ENCODE measurements around the gene PIK3C3. TPM values are rescaled to one million over a fixed set of nuclear protein-coding genes. Genes with fewer than 3 reads are reported as not detected.
"Not testable (repeated sequence)": the region's sequence is repeated elsewhere in the genome, so short reads cannot be mapped to it uniquely, and the experiment has no call there.

PIK3C3 gene
- polyA plus RNA-seq, 1 donor from 2014 or later, result 31.2 TPM

DNA sequence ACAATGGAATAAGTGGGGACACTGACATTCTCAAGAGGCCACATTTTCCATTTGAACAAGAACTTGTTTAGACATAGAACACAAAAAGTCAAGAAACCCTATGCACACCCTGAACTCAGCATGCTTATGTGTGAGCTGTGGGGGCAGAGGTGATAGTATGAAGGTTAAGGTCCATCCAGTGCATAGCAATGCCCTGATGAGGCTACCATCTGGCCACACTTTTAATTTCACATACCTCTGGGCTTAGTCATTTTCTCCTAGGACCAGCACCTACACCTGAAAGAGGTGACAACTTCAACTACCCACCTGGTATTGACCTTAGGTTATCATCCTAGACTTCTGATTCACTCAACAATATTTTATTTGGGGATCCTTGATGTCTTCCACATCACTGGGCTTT lies 139.8 kb downstream of the PIK3C3 start:
- no peaks in the 10 kb centered on the region for H3K4me1 Mint-ChIP-seq
- peaks cover 5% of the 10 kb centered on the region for H3K36me3 Mint-ChIP-seq
- H3K27me3 Mint-ChIP-seq, result no peaks in the 10 kb centered on the region
- peaks cover 0 to 1% (median 0%) of the 10 kb centered on the region in 3 donors for H3K9me3 Mint-ChIP-seq
- no peak overlapping the region for H3K27ac Mint-ChIP-seq
- no peak overlapping the region for H3K4me3 Mint-ChIP-seq

DNA sequence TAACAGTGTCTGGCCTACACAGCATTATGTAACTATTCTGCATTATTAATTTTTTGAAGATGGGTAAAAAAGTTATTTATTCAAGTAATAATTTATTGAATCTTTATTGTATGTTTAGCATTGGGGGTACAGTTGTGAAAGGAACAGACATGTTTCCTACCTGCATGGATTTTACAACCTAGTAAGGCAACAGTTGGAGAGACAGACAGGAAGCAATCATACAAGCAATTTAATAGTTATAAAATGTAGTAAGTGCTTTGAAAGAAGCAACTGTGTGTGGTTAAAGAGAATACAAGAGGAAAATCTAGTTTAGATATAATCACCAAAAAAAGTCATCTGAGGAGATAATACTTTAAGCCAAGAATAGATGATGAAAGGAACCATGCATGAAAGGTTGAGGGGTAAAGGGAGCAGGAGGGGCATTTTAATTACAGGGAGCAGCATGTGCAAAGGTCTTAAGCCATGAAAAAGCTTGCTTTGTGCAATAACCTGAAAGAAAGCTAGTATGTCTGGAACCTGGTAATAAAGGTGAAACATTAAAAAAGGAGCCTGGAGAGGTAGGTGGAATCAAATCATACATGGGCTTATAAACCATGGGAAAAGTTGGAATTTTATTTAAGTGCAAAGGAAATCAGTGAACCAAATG lies 140.8 kb downstream of the PIK3C3 start:
- Mint-ChIP-seq H3K4me1 (no peaks in the 10 kb centered on the region), H3K4me3 (no peak overlapping the region), H3K36me3 (peaks cover 5% of the 10 kb centered on the region), H3K27ac (no peak overlapping the region), H3K9me3 (peaks cover 0 to 1% (median 0%) of the 10 kb centered on the region in 3 donors), H3K27me3 (no peaks in the 10 kb centered on the region)

DNA sequence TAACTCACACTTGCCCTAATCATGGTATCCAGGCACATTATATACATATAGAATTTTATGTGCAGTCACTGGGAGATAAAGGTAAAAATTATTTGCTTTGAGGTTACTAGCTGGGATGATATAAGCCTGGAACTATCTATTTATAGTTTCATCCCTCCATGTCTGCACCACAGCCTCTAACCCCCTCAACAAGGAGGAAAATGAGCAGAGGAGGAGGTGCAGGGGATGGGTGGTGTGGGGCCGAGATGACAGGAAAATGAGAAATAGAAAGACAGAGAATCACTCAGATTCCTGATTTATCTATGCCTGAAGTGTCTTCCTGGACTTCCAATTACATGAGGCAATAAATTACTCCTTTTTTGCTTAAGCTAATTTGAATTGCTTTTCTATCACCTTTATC lies 145.2 kb downstream of the PIK3C3 start:
- no peak overlapping the region for H3K27ac Mint-ChIP-seq
- H3K9me3 Mint-ChIP-seq, result peaks cover 0 to 3% (median 0%) of the 10 kb centered on the region in 3 donors
- peaks cover 4% of the 10 kb centered on the region for H3K36me3 Mint-ChIP-seq
- no peaks in the 10 kb centered on the region for H3K27me3 Mint-ChIP-seq
- no peak overlapping the region for H3K4me3 Mint-ChIP-seq
- H3K4me1 Mint-ChIP-seq, result no peaks in the 10 kb centered on the region

DNA sequence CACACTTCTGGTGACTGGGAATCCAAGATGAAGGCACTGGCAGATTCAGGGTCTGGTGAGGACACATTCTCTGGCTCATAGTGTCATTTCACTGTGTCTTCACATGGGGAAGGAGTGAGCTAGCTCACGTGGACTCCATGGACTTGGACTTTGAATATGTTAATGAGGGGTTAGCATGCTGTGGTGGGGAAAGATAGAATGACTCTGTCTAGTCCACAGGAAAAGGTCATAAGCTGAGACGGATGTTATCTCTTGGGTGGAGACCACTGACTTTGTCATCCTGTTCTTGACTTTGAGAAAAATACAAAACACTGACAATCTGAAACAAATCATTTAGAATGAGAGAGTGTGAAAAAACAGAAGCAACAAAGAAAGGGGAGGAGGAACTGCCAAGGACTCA lies 145.9 kb downstream of the PIK3C3 start:
- Mint-ChIP-seq H3K4me1 (no peaks in the 10 kb centered on the region), H3K36me3 (peaks cover 3% of the 10 kb centered on the region), H3K4me3 (no peak overlapping the region), H3K27ac (no peak overlapping the region), H3K9me3 (peaks cover 0 to 3% (median 0%) of the 10 kb centered on the region in 3 donors), H3K27me3 (no peaks in the 10 kb centered on the region)

DNA sequence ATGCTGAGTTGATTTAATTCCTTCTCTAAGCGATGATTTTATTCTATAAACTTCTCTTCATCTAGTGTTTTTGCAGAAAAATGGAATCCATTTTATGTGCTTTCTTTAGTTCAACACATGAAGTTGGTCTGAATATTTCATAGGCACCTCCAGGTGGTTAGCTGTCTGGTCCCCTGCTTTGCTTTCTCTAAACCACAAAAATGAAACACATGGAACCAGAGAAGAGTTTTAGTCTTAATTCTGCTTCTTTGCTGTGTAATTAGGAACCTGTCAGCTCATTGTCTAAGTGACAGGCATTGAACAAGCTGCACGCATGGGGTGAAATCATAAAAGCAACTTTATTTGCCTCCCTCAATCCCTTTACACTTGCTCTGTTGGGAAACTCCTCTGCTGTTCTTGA lies 150.4 kb downstream of the PIK3C3 start:
- Mint-ChIP-seq H3K27me3 (no peaks in the 10 kb centered on the region), H3K9me3 (peaks cover 0 to 3% (median 0%) of the 10 kb centered on the region in 3 donors)

DNA sequence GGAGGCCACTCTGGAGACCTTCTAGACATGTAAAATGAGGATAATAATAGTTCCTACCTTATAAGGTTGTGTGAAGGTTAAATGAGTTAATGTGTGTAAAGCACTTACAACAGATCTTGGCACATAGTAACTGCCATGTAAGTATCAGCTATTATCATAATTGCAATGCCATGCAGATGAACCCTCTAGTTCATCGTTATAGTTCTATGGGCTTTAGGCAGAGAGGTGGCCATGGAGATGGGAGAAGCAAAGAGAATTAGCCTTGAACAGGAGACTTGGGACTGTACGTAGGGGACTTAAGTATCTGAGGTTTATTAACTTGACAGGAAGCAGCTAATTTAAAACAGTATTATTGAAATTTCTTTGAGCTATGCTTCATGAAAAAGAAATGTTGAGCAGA lies 151.8 kb downstream of the PIK3C3 start:
- H3K27ac Mint-ChIP-seq, result no peak overlapping the region
- peaks cover 0 to 2% (median 0%) of the 10 kb centered on the region in 3 donors for H3K9me3 Mint-ChIP-seq
- no peak overlapping the region for H3K4me3 Mint-ChIP-seq
- H3K27me3 Mint-ChIP-seq, result no peaks in the 10 kb centered on the region
- no peaks in the 10 kb centered on the region for H3K4me1 Mint-ChIP-seq
- H3K36me3 Mint-ChIP-seq, result peaks cover 5% of the 10 kb centered on the region

More for the DNA sequence above, 150.4 kb downstream of the PIK3C3 start:
- Mint-ChIP-seq H3K36me3 (peaks cover 5% of the 10 kb centered on the region), H3K4me1 (no peaks in the 10 kb centered on the region), H3K4me3 (no peak overlapping the region), H3K27ac (no peak overlapping the region)

DNA sequence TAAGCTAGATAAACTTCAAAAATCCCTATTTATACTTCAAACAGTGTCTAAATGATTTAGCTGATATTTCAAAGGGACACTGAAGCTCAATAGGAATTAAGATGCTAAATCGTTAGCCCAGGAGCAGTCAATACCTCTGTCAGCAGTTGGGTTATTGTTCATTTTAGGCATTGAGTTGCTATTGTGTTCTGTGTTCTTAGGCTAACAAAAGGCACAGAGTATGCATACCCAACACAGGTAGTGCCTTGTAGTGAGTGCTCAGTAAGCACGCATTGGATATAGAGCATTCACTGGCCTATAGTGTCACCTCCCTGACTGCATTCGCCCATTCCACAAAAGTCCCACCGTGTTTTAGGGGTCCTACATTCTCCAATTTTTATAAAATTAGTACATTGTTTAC lies 152.3 kb downstream of the PIK3C3 start:
- Mint-ChIP-seq H3K27ac (no peak overlapping the region), H3K4me1 (no peaks in the 10 kb centered on the region), H3K36me3 (peaks cover 5% of the 10 kb centered on the region), H3K4me3 (no peak overlapping the region), H3K9me3 (peaks cover 0 to 2% (median 0%) of the 10 kb centered on the region in 3 donors), H3K27me3 (no peaks in the 10 kb centered on the region)

DNA sequence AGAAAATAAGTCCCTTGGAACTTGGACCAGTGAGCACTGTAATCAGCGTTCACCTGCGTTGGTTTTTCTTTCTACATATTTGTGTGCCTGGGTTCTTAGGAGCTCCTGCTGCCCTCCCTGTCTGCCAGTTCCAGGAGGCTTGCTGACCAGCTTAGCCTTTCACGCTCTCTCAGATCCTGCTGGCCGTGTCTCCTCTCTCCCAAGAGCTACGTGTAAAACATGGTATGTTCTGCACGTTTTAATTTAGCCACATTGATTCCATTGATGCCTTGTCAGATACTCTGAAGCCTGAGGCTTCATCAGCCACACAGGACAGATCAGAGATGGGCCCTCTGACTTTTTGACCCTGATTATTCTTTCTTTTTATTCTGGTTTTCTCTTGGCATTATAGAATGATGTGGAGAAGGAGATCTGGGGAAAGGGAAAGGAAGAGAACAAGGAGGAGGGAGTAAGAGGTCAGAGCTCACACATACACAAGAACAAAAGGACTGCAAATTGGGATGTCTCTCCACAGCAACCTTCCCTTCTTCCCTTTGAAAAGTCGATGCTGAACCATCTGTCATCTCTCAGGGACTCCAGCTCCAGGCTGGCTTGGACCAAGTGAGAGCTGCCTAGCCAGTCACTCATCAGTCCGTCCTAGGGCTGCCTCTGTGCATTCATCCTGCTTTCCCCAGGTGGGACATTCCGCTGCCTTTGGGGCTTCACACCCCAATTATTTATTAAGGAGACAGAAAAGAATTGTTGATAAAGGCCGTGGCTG lies 152.8 kb downstream of the PIK3C3 start:
- no peak overlapping the region for H3K27ac Mint-ChIP-seq
- H3K9me3 Mint-ChIP-seq, result peaks cover 0 to 2% (median 0%) of the 10 kb centered on the region in 3 donors
- no peak overlapping the region for H3K4me3 Mint-ChIP-seq
- H3K36me3 Mint-ChIP-seq, result peaks cover 5% of the 10 kb centered on the region
- no peaks in the 10 kb centered on the region for H3K27me3 Mint-ChIP-seq
- H3K4me1 Mint-ChIP-seq, result no peaks in the 10 kb centered on the region

DNA sequence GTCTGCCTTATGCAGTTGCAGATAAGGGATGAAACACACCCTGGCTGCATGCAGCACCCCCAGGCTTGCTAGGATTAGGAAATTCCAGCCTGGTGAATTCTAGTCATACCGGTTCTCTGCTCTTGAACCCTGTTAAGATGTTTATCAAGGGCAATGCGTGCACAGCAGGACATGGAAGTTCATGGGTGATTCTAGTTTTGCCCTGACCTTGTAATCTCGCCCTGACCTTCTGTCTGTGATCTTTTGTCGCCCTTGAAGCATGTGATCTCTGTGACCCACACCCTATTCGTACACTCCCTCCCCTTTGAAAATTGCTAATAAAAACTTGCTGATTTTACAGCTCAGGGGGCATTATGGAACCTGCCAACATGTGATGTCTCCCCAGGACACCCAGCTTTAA lies 157.1 kb downstream of the PIK3C3 start:
- not testable (repeated sequence) for H3K27ac Mint-ChIP-seq, H3K4me3 Mint-ChIP-seq, H3K36me3 Mint-ChIP-seq, H3K27me3 Mint-ChIP-seq, H3K9me3 Mint-ChIP-seq
- peaks cover 2 to 11% (median 11%) of the 10 kb centered on the region in 3 donors for H3K4me1 Mint-ChIP-seq

DNA sequence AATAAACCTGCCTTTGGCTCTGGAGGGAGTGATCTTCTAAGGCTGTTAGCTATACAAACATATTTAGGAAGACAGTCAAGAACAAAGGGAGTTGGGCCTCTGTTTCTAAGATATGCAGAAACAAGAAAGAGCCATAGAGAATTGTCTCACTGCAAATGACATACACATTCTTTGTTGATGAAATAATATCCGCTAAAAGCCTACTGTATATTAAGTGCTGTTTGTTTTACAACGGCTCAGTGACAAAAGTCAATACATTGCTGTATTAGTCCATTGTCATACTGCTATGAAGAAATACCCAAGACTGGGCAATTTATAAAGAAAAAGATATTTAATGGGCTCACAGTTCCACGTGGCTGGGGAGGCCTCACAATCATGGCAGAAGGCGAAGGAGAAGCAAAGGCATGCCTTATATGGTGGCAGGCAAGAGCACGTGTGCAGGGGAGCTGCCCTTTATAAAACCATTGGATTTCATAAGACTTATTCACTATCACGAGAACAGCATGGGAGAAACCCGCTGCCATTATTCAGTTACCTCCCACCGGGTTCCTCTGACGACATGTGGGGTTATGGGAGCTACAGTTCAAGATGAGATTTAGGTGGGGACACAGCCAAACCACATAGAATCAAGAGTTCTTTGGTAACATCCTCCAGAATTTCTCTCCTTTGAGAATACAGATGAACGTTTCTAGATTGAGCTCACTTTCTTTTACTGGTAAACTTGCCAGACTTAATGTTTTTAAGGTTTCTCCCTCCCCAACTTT lies 157.8 kb downstream of the PIK3C3 start:
- H3K27ac Mint-ChIP-seq, result no peak overlapping the region
- H3K4me3 Mint-ChIP-seq, result no peak overlapping the region
- H3K27me3 Mint-ChIP-seq, result no peaks in the 10 kb centered on the region
- H3K9me3 Mint-ChIP-seq, result no peaks in the 10 kb centered on the region
- H3K4me1 Mint-ChIP-seq, result peaks cover 2 to 11% (median 11%) of the 10 kb centered on the region in 3 donors
- peaks cover 2% of the 10 kb centered on the region for H3K36me3 Mint-ChIP-seq

DNA sequence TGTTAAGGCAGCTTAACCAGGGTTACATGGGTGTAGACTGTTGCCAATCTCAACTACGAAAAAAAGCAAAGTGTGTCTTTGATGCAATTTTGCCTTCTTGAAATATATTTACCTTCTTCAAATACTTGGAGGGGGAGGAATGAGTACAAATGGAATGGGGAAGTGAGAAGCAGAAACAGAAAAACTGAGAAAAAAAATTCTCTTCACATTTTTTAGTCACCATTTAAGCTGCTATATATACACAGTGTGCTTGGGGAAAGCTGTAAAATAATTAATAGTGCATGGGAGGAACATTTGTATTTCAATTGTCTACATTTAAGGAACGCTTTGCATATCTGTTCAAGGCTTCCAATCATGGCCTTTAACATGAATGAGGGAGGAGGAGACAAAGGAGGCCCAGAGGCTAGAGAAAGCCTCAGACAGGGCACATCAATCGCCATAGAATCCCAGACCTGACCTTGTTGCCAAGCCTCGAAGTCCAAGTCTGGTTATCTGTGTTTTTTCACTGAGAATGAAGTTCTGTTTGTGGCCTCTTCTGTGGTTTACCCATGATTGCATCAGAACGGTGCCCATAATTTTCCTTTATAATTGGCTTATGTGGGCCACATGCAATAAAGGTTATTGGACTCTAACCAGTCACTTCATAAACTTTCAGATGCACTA lies 158.6 kb downstream of the PIK3C3 start:
- no peaks in the 10 kb centered on the region for H3K36me3 Mint-ChIP-seq
- H3K27me3 Mint-ChIP-seq, result peaks cover 2% of the 10 kb centered on the region
- H3K4me3 Mint-ChIP-seq, result peak overlapping the region in 1 of 4 donors; percentile 60
- H3K9me3 Mint-ChIP-seq, result peaks cover 0 to 1% (median 0%) of the 10 kb centered on the region in 3 donors
- H3K4me1 Mint-ChIP-seq, result peaks cover 2 to 11% (median 11%) of the 10 kb centered on the region in 3 donors
- H3K27ac Mint-ChIP-seq, result no peak overlapping the region

DNA sequence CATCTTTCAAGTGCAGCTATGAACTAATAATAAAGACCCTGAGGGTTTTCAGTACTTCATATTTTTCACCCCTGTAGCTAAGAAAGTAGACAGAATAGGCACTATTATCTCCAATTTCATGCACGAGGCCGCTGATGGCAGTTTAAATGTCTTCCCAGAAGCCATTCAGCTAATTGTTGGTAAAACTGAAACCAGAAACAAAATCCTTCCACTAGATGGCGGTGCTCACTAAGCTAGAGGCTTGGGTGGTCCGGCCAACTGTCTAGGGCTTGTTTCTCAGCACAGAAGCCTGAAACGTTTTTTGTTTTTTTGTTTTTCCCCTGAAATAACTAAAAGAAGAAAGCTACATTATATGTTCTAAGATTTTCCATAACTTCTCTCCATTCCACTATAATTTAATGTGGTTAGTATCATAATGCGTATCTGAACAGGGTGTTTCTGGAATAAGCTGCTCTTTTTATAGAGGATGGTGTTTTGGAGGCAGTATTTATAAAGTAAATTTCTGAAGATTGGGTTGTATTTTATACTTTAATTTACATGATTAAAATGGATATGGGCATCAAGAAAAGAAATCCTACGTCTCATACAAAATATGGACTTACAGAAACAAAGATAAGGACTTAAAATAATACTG lies 159.4 kb downstream of the PIK3C3 start:
- peak overlapping the region in 1 of 4 donors; percentile 11 for H3K4me3 Mint-ChIP-seq
- peaks cover 0 to 1% (median 0%) of the 10 kb centered on the region in 3 donors for H3K9me3 Mint-ChIP-seq
- H3K36me3 Mint-ChIP-seq, result no peaks in the 10 kb centered on the region
- peaks cover 2% of the 10 kb centered on the region for H3K27me3 Mint-ChIP-seq
- H3K27ac Mint-ChIP-seq, result no peak overlapping the region
- H3K4me1 Mint-ChIP-seq, result peaks cover 2 to 11% (median 11%) of the 10 kb centered on the region in 3 donors

DNA sequence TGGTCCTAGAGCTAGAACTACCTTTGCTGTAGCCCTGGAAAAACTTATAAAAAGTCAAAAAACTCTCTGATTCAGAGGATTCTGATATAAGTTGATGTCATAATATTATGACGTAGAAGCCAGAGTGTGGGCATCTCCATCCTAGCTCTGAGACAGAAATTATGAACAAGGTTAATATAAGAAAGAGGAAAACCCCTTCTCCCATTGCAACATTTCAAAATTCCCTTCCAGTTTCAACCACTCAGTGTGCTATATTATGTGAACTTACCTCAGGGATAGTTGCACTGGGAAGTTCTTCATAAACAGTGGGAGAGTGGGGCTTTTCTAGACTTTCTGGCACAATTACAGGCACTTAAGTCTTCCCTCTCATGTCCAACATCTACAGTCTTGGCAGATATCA lies 171.6 kb downstream of the PIK3C3 start:
- Mint-ChIP-seq H3K27me3 (peaks cover 3% of the 10 kb centered on the region), H3K27ac (no peak overlapping the region), H3K4me1 (no peaks in the 10 kb centered on the region), H3K4me3 (no peak overlapping the region), H3K9me3 (no peaks in the 10 kb centered on the region), H3K36me3 (peaks cover 3% of the 10 kb centered on the region)

DNA sequence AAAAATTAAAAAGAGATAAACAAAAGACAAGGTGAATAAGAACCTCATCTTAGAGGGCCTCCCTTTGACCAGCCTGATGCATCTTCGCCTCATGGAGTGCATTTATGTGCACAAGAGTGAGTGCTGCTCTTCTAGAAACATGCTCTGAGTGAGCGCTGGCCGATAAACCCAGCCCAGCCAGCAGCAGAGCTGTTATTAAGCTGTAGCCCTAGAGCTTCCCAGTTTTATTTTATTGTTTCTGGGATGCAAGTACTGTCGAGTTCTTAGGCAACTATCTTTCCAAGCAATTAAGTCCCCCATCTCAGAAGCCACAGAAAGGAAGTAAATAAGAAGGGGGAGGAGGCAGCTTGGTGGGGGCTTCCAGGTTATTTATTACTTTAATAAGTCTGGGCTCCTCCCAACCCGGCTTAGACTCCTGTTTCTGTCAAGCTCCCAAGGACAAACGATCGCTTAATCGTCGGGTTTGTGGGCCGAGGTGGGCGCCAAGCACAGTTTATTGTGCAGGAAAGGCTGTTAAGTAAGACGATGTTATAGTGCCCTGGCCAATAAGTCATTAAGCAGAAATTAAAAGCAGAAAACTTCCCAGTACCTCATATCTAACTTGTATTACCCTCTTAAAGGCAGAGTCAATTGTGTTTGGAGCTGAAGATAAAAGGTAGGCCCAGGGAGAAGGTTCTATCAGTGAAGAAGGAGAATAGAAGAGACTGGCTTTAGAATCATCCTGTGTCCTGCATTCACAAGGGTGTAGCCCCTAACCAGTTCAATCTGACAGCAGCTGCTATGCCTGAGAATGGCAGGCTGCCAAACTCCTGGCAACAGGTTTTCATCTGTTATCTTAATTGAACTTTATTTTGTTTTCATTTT lies 176.3 kb downstream of the PIK3C3 start:
- peaks cover 0 to 2% (median 0%) of the 10 kb centered on the region in 3 donors for H3K4me1 Mint-ChIP-seq
- H3K27me3 Mint-ChIP-seq, result no peaks in the 10 kb centered on the region
- H3K36me3 Mint-ChIP-seq, result no peaks in the 10 kb centered on the region
- H3K27ac Mint-ChIP-seq, result no peak overlapping the region
- H3K4me3 Mint-ChIP-seq, result no peak overlapping the region
- H3K9me3 Mint-ChIP-seq, result peaks cover 0 to 2% (median 0%) of the 10 kb centered on the region in 3 donors

Measured in IgD-negative memory B cell (primary cell).